GM18870 (cell line): ENCODE measurements around the gene COLEC12.
"Not testable (repeated sequence)": the region's sequence is repeated elsewhere in the genome, so short reads cannot be mapped to it uniquely, and the experiment has no call there.

Experiments
- ATAC-seq: cut with Tn5 transposase; IDR thresholded peaks from one replicate; pipeline ENCODE4 v1.9.1; 2021; ENCODE audit warnings: moderate library complexity; ENCODE audit not compliant: unreplicated experiment

COLEC12 gene

DNA sequence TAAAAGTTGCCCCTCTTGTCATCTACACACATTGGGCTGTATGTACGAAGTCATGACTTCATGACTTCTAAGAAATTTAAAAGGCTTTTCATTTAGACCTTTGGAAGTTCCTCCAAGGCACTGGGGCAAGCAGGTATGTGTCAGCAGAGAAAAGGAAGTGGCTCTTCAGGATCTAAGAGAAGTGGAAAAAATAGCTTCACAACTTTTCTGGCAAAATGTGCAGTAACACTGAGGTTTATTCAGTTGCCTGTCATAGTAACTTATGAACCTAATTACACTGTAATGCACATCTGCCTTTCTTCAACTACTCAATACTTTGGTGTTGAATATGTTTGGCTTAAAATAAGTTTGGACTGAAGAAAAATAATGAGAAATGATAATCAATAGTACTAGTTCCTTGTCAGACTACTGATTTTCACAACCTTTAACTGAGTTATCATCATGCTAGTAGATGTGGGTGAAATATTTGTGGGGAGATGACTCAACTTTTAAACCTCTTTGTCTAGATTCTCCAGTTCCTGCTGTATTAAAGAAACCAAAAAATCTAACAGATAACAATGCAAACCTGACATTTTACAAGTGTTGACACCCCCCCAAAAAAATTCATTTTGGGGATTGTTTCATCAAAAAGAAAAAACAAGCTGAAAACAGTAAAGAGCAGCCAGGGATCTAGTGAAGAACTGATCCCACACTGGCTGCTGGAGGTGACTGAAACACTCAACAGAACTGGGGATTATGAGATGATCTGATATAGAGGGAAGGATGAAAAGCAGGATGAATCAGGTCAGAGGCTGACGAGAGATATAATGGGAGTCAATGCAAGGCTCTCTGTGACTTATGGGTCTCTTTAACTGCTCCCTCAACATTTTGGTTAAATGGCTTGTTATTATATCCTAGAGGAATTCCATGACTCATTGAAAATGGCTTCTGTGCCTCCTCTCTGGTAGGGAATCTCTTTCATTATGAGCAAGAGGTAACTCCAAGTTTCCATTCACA is 84.6 kb downstream of the COLEC12 start:
- ATAC-seq: no peak

DNA sequence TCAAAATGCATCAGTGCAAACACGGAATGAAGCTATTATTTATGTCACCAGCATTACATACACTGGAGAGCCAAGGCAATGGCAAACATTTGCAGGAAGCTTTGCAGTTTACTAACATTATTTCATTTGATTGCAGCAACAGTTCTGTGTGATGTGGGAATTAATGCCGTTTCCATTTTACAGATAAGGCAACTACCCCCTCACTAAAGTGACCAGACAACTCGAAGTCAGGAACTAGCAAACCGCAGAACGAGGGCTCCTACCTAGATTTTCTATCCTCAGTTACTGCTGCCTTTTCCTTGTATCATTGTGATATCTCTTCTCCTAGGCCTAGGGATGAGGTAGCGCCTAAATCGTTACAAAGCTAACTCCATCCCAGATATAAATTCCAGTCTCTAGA is 85.5 kb downstream of the COLEC12 start:
- ATAC-seq: no peak

DNA sequence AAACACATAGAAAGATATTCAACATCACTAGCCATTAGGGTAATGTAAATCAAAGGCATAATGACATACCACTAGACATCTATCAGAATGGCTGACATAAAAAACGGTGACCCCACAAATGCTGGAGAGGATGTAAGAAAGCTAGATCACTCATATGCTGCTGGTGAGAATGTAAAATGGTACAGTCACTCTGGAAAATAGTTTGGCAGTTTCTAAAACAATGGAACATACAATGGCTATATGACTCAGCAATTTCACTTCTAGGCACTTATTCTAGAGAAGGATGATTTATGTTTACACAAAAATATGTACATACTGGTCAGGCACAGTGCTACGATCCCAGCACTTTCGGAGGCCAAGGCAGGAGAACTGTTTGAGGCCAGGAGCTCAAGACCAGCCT is 87.3 kb downstream of the COLEC12 start:
- ATAC-seq: no peak

DNA sequence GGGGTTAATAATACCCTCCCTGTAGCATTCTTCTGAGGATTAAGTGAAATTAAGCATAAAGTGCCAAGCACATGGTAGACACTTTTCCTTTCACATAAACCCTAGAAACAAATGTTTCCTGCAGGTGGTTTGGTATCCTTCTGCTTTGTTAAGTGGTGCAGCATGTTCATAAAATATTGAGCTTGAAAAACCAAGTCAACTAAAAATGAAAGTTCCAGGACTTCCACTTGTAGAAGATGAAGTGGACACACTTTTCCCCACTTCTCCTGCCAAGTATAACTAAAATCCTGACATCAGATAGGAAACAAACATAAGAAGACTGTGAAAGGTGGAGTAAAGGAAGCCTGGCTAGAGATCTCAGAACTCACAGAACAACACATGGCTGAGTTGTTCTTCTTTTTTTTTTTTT is 90.5 kb downstream of the COLEC12 start:
- no peak for ATAC-seq

DNA sequence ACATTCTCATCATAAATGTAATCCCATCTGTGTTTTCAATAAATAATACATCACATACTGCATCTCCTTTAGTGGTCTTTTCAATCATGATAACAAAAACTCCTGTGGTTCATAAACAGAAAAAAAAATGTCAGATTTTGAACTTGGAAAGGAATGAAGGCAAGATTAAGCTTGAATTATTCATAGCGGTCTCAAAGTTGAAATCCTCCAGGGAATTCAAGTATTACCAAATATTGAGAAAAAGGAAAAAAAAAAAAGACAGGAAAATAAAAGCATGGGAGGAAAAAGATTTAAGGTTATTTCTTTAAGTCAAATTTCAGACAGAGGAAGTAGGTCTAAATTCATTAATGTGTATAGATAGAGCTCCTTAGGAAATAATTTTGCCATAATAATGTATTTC is 92.1 kb downstream of the COLEC12 start:
- ATAC-seq: no peak

DNA sequence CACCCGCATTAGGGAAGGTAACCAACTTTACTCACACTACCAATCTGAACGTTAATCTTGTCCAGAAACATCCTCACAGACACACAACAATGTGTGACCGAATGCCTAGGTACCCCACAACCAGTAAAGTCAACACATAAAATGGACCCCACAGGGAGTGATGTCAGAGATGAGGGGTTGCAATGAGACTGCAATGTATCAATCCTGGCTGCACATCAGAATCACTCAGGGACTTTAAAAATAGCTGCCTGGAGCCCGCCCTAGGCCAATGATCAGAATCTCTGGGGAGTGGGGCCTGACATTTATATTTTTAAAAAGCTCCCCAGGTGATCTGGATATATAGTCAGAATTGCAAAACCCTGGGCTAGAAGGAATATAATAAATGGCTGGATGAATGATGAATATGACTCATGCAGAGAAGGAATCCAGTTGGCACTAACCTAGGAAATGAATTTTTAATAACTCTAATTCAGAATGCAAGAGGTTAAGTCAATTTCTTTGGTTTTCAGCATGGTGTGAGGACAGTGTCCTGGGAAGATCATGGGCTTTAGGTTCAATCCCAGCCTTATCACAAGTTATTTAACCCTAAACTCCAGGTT is 92.8 kb downstream of the COLEC12 start:
- no peak for ATAC-seq

DNA sequence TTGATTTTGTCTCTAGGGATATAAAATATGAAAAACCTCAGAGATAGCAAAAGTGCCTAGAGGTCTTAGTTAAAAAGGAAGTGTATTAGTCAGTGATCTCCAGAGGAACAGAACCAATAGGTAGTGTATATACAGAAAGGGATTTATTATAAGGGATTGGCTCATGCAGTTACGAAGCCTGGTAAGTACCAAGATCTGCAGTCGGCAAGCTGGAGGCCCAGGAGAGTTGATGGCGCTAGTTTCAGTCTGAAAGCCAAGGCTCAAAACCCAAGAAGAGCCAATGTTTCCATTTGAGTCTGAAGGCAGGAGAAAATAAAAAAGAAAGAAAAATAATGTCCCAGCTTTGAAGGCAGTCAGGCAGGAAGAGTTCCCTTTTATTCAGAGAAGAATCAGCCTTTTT is 93.3 kb downstream of the COLEC12 start:
- no peak for ATAC-seq

DNA sequence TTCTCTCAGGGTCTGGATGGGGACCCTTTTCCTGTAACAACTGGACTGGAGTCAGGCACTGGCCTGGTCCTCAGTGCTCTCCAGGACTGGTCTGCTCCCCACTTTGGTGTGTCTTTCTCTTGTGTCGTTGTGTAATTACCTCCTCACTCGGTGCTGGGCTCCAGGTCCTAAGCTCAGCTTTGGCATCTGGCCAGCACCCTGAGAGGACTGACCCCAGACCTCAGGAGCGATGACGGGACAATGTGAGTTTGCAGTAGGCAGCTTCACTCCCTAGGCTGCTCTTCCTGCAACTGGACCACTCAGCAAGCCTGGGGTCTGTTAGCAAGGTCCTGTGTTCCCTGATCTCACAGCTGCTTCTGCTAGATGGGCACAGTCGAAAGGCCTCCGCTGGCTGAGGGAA is 93.8 kb downstream of the COLEC12 start:
- no peak for ATAC-seq

DNA sequence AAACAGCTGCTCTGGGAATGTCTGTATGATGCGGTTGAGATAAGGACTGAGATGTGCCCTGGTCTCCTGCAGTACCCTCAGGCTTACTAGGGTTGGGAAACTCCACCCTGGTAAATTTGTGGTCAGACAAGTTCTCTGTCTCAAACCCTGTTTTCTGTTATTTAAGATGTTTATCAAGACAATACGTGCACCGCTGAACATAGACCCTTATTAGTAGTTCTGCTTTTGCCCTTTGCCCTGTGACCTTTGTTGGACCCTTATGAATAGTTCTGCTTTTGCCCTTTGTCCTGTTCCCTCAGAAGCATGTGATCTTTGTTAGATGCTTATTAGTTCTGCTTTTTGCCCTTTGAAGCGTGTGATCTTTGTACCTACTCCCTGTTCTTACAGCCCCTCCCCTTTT is 95.5 kb downstream of the COLEC12 start:
- not testable (repeated sequence) for ATAC-seq

DNA sequence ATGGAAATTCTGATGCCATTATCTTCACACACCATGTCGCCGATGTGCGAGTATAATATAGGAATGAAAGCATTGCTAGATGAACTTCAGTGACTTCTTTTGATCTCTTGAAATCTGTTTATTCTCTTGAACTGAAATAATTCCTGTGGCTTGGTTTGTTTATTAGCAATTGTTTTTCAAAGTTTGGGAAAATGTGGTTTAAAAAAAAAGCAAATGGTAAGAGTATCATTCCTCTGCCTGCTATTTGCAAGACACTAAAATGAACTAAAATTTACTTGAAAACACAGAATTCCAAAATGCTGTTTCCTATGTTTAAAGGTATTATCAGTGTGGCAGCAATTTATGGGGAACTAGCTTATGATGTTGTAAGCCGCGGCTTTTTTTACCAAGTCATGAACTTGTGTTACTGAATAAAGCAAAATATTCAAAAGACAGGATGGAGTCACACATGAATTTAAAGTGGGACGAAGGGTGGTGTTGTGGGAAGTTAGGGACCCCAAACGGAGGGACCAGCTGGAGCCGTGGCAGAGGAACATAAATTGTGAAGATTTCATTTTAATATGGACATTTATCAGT is 96.4 kb downstream of the COLEC12 start:
- ATAC-seq: no peak

DNA sequence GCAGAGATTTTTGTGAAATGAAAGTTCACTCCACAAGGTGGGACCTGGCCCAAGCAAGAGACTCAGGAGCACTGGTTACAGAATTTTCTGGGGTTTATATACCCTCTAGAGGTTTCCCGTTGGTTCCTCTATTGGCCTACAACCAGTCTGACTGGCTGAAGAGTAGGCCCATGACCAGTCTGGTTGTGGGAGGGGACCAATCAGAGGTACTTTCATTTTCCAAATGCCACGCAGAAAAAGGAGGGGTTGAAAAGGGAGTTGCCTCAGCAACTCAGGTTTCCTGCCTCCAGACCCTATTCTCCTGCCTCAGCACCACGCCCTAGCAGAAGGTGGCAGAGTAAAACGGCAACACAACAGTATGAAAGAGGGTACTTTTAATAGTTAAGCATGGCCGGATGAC is 98.4 kb downstream of the COLEC12 start:
- ATAC-seq: no peak

DNA sequence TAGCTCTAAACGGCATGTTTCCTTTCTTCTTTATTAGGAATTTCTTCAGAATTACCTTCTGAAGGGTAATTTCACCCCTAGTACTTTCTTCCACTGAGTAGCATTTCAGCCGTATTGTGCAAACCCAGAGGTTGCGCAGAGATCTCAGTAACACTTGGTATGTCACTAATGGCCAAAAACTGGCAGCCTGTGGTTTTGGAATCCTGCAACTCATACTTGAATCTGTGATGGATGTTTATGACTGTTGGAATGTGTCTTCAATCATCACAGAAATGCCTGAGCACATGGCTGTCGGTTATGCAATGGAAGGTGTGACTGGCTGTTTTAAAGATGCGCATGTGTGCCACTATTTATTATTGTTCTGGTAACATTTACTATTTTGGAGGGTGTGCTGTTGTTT is 100.0 kb downstream of the COLEC12 start:
- no peak for ATAC-seq

DNA sequence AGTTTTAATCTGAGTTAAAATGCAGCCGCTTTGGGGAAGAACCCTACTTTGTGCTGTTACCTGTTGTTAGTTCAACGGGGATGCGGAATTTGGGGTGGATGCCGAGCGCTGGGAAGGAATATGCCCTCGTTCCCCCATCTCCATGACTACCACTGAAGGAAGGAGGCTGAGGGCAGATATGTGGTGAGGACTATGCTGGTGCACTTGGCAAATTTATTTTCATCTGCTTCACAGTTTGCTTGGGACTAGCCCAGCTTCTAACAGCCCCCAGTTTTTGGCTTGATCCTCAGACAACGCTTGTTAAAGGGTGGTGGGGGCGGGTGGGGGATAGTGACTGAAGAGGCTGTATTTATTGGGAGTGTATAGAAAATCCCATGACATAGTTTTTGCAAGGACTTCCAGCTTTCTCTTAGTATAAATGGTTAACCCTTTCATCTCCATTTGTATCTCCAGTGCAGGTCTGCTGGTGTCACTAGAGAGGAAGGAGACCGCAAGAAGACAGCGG is 100.8 kb downstream of the COLEC12 start:
- ATAC-seq: no peak

DNA sequence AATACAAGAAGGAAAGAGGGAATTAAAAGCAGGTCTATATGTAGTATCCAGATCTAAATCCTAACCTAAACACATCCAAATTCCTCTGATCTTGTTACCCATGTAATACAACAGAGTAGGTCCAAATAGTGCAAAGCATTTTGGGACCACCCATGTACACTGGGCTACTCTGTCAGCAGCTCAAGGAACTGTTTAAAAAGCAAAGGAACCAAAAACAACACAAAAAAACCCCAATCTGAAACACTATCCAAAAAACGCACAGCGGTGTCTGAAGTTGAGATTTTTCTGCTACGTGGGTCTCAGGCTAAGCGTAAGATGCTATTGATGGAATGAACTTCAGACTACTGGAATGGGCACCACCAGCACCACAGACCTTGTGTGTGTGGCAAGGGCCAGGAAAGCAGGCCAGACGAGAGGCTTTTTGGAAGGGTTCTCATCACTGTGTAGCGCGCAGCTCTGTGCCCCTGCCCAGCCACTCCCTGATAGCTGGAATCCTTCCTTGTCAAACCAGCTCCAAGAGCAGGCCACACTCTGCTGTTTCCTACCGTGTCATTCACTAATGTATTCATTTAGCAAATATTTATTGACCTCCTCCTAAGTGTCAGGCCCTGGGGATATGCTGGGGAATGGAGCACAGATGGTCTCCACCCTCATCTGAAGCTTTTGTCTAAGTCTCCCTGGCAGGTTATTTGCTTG is 101.4 kb downstream of the COLEC12 start:
- no peak for ATAC-seq

DNA sequence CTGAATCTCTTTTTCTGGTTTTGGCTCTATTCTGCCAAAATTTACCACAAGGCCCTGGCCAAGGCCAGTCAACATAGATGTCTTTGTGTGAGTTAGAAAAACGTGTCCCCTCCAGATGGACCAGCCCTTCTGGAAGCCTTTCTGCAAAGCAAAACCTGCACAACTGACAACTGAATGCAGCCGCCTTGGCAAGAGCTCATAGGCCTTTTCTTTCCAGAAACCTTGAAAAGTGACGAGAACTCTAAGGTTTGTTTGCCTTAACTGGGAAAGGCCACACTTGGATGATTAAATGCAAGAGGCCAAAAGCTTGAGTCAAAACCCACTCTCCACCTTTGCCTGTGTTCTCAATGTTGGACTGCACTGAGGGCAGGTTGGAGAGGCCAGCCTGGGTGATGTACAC is 103.9 kb downstream of the COLEC12 start:
- no peak for ATAC-seq

DNA sequence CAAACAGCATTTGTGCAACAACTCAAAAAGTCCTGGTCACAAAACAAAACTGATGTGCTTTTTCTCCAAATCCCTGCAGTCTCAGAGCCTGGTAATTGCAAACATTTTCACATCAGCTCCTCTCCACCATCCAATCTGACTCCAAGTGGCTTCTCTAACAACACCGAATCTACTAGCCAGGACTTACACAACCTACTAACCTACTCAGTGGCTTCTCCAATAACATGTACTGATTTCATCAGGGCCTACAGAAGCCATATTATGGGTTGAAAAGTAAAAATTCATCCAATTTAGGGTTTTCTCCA is 104.3 kb downstream of the COLEC12 start:
- no peak for ATAC-seq

DNA sequence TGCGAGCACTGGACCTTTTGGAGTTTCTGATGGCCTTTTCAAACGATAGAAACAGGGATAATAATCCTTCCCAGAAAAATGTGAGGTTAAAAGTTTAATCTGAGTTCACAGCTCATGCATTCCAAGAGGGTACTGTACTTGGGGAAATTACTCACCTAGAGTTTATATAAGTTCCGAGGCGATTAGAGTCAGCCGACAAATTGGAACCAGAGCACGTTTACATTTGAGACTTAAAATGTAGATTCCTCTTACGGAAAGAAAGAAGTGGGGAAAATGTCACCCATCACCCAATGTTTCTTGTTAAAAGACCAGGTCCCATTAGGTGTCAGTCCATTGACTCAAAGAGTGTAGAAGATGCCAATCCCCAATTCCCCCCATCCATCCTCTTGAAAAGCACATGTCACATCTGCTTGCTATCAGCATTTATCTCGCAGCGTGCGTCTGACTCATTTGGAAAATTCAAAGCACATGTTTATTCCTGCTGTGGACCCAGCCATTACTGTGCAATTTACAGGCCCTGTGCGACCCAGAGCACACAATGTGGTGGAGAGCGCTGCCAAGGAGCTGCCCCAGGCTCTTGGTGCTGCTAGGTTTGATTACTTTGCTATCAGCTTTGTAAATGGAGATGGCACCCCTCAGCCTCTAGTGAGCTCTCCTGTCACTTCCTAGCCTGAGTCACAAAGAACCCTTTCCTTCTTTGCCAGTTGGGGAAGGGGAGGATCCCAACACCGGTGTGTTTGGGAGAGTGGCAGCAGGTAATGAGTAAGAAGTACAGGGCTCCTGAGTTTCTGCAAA is 104.8 kb downstream of the COLEC12 start:
- ATAC-seq: no peak

DNA sequence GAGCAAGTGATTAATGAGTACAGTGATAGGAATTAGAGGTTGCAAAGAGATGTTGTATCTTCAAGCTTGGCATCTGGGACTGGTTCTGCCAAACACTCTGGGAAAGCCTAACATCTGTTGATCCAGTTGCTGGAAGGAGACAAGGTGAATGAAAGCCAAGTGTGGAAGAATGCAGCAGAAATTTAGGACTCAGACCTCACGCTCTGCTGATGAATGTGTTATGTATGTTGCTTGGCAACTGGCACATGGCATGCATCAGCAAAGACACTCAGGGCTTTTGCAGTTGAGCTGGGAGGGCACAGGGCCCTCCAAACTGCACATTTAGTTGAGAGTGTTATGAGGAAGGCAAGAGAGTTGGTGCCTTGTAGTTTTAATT is 105.5 kb downstream of the COLEC12 start:
- ATAC-seq: no peak

DNA sequence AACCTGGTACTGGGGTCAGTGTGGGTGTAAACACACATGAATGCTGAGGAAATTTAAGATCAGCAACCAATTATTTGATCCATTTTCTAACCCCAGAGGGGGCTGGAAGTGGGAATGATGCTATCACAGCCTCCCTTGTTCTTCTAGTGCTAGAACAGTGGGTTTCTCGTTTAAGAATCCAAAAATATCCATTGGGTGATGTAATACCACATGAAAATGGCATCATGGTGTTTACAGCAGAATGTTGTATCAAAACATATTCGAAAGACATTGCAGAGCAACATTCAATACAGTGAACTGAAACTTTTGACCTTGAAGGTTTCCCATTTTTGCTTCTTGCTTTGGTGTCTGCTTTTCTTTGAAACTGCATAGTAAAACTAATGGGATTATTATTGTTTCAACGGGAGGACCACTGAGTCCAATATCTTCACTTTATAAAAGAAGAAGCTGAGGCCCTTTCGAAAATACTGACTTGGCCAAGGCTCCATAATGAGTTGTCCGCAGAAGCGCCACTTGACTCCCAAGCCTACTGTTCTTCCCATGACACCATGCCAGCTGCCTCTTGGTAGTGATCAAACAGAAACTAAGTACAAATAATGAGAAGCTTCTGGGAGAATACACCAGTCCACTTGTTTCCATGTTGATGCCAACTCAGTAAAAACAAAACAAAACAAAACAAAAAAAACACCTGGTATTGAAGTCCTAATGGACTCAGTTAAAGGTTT is 106.1 kb downstream of the COLEC12 start:
- ATAC-seq: no peak

DNA sequence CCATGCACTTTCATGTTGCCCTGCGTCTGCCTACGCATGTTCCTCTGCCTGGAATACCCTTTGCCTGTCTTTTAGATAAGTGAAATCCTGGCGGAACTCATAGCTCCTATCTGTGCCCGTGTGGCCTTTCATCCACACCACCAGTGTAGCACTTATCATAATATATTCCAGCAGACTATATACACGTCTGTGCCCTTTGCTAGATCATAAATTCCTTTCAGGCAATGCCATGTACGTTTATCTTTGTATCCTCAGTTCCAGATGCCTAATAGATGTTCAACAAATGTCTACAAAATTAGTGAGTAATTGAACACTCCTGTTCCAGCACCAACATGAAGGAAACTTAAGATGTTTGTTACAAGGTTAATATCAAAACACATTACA is 106.9 kb downstream of the COLEC12 start:
- no peak for ATAC-seq
